ENCODE measurements around the gene S100A14.

GRCh38 chr1:153610811-153611301, 5.3 kb downstream of the S100A14 start:
- no peak for TF ChIP-seq EZH2 (IDR thresholded peaks at IDR 0.05; ENCODE audit: insufficient read depth, poor library complexity, severe bottlenecking)
- TF ChIP-seq EZH2phosphoT487 (IDR thresholded peaks at IDR 0.05; ENCODE audit: insufficient read depth, low read depth) = no peak

Measured in GM23248 (cell line).